ENCODE results near the gene FAM168B.

Gene FAM168B

DNA sequence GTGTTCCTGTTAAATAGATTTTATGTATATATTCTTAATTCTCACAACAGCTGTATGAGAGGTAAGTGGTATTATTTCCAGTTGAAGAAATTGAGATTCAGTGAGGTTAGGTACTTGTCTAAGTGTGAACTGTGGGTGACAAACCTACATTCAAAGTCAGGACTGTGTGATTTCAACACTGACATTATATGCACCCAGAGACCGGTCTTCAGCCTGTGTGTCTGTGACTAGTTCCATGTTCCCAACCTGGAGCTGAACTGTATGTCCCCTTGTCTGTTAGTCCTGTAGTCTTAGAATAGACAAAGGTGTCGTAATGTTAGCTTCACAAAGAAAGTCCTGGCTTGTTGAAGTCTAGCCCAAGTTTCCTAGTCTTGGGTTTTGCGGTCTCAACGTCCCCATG is 29.2 kb upstream of the FAM168B start:
- no peak for TF ChIP-seq EZH2 (IDR thresholded peaks at IDR 0.05; ENCODE audit: borderline replicate concordance, low read length)
- TF ChIP-seq, protein P1, sequence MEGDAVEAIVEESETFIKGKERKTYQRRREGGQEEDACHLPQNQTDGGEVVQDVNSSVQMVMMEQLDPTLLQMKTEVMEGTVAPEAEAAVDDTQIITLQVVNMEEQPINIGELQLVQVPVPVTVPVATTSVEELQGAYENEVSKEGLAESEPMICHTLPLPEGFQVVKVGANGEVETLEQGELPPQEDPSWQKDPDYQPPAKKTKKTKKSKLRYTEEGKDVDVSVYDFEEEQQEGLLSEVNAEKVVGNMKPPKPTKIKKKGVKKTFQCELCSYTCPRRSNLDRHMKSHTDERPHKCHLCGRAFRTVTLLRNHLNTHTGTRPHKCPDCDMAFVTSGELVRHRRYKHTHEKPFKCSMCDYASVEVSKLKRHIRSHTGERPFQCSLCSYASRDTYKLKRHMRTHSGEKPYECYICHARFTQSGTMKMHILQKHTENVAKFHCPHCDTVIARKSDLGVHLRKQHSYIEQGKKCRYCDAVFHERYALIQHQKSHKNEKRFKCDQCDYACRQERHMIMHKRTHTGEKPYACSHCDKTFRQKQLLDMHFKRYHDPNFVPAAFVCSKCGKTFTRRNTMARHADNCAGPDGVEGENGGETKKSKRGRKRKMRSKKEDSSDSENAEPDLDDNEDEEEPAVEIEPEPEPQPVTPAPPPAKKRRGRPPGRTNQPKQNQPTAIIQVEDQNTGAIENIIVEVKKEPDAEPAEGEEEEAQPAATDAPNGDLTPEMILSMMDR (IDR thresholded peaks at IDR 0.05; ENCODE audit: low read length): no peak
- Histone ChIP-seq H3F3A (ENCODE audit: insufficient read depth, low read length) (no peaks in the 10 kb centered on the region), H3K27ac (ENCODE audit: low read depth, low read length, poor library complexity, severe bottlenecking) (no peak overlapping the region), H3K36me3 (ENCODE audit: insufficient read depth, low read length) (peaks cover 43% of the 10 kb centered on the region), H3K27me3 (ENCODE audit: insufficient read depth, low read length) (no peaks in the 10 kb centered on the region), H2AFZ (ENCODE audit: low read length) (no peak overlapping the region), H3K4me3 (ENCODE audit: low read depth, low read length, poor library complexity, severe bottlenecking) (no peak overlapping the region), H3K4me1 (ENCODE audit: insufficient read depth, low read length, severe bottlenecking) (no peaks in the 10 kb centered on the region), H4K20me1 (ENCODE audit: insufficient read depth, low read length) (no peaks in the 10 kb centered on the region), H3K9me3 (ENCODE audit: low read length) (no peaks in the 10 kb centered on the region), H3K4me2 (ENCODE audit: low read length) (no peak overlapping the region), H3K9me2 (ENCODE audit: low read depth, low read length) (no peaks in the 10 kb centered on the region), H3K9ac (ENCODE audit: low read length) (no peak overlapping the region), H3K79me2 (ENCODE audit: insufficient read depth, low read length) (peaks cover 23% of the 10 kb centered on the region)

DNA sequence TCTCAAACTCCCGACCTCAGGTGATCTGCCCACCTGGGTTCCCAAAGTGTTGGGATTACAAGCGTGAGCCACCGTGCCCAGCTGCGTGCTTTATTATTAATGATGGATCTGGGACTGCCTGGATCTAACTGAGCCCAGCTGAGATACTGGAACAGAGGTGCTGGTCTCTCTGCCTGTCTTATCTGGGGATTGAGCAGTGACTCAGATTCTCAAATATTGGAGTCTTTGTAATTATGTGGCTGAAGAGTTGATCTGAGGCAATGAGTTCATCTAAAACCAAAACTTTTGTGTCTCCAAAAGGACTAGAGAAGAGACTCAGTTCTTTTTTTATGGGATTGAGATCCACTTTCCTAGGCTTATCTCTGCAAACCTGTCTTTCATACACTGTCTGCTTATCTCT is 28.2 kb upstream of the FAM168B start:
- Histone ChIP-seq H3F3A (ENCODE audit: insufficient read depth, low read length) (no peaks in the 10 kb centered on the region), H3K9me3 (ENCODE audit: low read length) (no peaks in the 10 kb centered on the region), H3K4me3 (ENCODE audit: low read depth, low read length, poor library complexity, severe bottlenecking) (no peak overlapping the region), H4K20me1 (ENCODE audit: insufficient read depth, low read length) (no peaks in the 10 kb centered on the region), H3K9ac (ENCODE audit: low read length) (no peak overlapping the region), H3K36me3 (ENCODE audit: insufficient read depth, low read length) (peaks cover 38% of the 10 kb centered on the region), H3K79me2 (ENCODE audit: insufficient read depth, low read length) (peaks cover 26% of the 10 kb centered on the region), H2AFZ (ENCODE audit: low read length) (no peak overlapping the region), H3K27me3 (ENCODE audit: insufficient read depth, low read length) (no peaks in the 10 kb centered on the region), H3K27ac (ENCODE audit: low read depth, low read length, poor library complexity, severe bottlenecking) (no peak overlapping the region), H3K4me1 (ENCODE audit: insufficient read depth, low read length, severe bottlenecking) (no peaks in the 10 kb centered on the region), H3K4me2 (ENCODE audit: low read length) (no peak overlapping the region), H3K9me2 (ENCODE audit: low read depth, low read length) (no peaks in the 10 kb centered on the region)
- no peak for TF ChIP-seq EZH2 (IDR thresholded peaks at IDR 0.05; ENCODE audit: borderline replicate concordance, low read length)
- TF ChIP-seq, protein P1 (IDR thresholded peaks at IDR 0.05; ENCODE audit: low read length): no peak

DNA sequence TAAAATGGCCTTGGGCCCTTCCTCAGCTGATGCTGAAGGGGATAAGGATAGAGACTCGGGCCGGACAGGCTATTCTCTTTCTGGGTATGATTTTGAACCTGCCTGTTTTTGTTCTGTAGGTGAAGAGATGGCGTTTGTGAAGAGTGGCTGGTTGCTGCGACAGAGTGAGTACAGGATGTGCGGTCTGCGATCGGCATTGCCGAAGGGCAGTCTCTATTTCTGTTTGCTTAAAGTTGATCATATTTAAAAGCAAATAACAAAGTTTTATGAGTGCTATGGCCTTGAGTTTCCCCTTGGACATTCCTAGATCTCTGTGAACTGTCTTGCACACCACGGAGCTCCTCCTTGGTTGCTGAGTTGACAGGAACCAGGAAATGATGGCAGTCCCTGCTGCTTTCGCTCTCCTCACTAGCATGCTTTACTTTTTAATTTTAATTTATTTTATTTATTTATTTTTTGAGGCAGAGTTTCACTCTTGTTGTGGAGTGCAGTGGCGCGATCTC is 27.6 kb upstream of the FAM168B start:
- TF ChIP-seq EZH2 (IDR thresholded peaks at IDR 0.05; ENCODE audit: borderline replicate concordance, low read length): no peak
- TF ChIP-seq, protein P1 (IDR thresholded peaks at IDR 0.05; ENCODE audit: low read length): no peak
- Histone ChIP-seq H3K9ac (ENCODE audit: low read length) (no peak overlapping the region), H3K4me1 (ENCODE audit: insufficient read depth, low read length, severe bottlenecking) (no peaks in the 10 kb centered on the region), H3K4me2 (ENCODE audit: low read length) (no peak overlapping the region), H3F3A (ENCODE audit: insufficient read depth, low read length) (no peaks in the 10 kb centered on the region), H3K27me3 (ENCODE audit: insufficient read depth, low read length) (no peaks in the 10 kb centered on the region), H3K36me3 (ENCODE audit: insufficient read depth, low read length) (peaks cover 38% of the 10 kb centered on the region), H3K79me2 (ENCODE audit: insufficient read depth, low read length) (peaks cover 30% of the 10 kb centered on the region), H3K9me2 (ENCODE audit: low read depth, low read length) (no peaks in the 10 kb centered on the region), H3K4me3 (ENCODE audit: low read depth, low read length, poor library complexity, severe bottlenecking) (no peak overlapping the region), H2AFZ (ENCODE audit: low read length) (no peak overlapping the region), H4K20me1 (ENCODE audit: insufficient read depth, low read length) (no peaks in the 10 kb centered on the region), H3K9me3 (ENCODE audit: low read length) (peaks cover 4% of the 10 kb centered on the region), H3K27ac (ENCODE audit: low read depth, low read length, poor library complexity, severe bottlenecking) (no peak overlapping the region)
